Fibroblast of lung (primary cell): ENCODE data around the gene PEPD.

Source experiments
- EZH2 ChIP-seq: IDR thresholded peaks from 2 replicates; pipeline ENCODE4 v1.5.1; 2012; ENCODE audit warnings: low read length, control low read depth, mild to moderate bottlenecking; ENCODE audit errors: missing control alignments
- TF ChIP-seq, protein P1 (sequence below), 2 donors: IDR thresholded peaks in 1 of 2; conservative IDR thresholded peaks in 1 of 2; 1 replicate in 1 of 2; 2 replicates in 1 of 2; pipeline ENCODE4 v1.5.1; 2011 to 2012; ENCODE audit warnings: low read length in 2 of 2, control low read depth in 1 of 2, inconsistent platforms in 1 of 2, low read depth in 1 of 2, mild to moderate bottlenecking in 1 of 2

- no peak for TF ChIP-seq EZH2
- TF ChIP-seq, protein P1, sequence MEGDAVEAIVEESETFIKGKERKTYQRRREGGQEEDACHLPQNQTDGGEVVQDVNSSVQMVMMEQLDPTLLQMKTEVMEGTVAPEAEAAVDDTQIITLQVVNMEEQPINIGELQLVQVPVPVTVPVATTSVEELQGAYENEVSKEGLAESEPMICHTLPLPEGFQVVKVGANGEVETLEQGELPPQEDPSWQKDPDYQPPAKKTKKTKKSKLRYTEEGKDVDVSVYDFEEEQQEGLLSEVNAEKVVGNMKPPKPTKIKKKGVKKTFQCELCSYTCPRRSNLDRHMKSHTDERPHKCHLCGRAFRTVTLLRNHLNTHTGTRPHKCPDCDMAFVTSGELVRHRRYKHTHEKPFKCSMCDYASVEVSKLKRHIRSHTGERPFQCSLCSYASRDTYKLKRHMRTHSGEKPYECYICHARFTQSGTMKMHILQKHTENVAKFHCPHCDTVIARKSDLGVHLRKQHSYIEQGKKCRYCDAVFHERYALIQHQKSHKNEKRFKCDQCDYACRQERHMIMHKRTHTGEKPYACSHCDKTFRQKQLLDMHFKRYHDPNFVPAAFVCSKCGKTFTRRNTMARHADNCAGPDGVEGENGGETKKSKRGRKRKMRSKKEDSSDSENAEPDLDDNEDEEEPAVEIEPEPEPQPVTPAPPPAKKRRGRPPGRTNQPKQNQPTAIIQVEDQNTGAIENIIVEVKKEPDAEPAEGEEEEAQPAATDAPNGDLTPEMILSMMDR (conservative IDR thresholded peaks at IDR 0.05 in 1 of 2, IDR thresholded peaks at IDR 0.05 in 1 of 2; ENCODE audit: low read depth in 1 of 2, low read length in 2 of 2), result no peak
Observed at GRCh38 chr19:33465834-33466233, 55.8 kb downstream of the PEPD start.
